ENCODE measurements around the gene OR2A12.
"Not testable (repeated sequence)": the region's sequence is repeated elsewhere in the genome, so short reads cannot be mapped to it uniquely, and the experiment has no call there.

OR2A12 gene

GRCh38 chr7:144109283-144109682 is 23.2 kb downstream of the OR2A12 start, which contains the start of gene OR2A2:
TSS of gene OR2A2 (plus strand) at chr7:144109583. CDS start at chr7:144109583, 0 bp downstream.
- no peak for TF ChIP-seq CTCF (IDR thresholded peaks at IDR 0.05; ENCODE audit: low read depth, low read length, missing control alignments)
- H3K4me3 ChIP-seq (replicated peaks; ENCODE audit: low read depth, low read length) = no peak within 1 kb of the TSS
- DNase-seq (ENCODE audit: extremely low read depth, low read depth) = no peak

GRCh38 chr7:144110272-144110671 is 24.2 kb downstream of the OR2A12 start:
- no peak overlapping the region for H3K4me3 ChIP-seq (replicated peaks; ENCODE audit: low read depth, low read length)
- TF ChIP-seq CTCF (IDR thresholded peaks at IDR 0.05; ENCODE audit: low read depth, low read length, missing control alignments) = no peak
- no peak for DNase-seq (ENCODE audit: extremely low read depth, low read depth)

GRCh38 chr7:144113651-144114050 is 27.6 kb downstream of the OR2A12 start:
- no peak overlapping the region for H3K4me3 ChIP-seq (replicated peaks; ENCODE audit: low read depth, low read length)
- no peak for DNase-seq (ENCODE audit: extremely low read depth, low read depth)
- no peak for TF ChIP-seq CTCF (IDR thresholded peaks at IDR 0.05; ENCODE audit: low read depth, low read length, missing control alignments)

- no peak overlapping the region for H3K4me3 ChIP-seq (replicated peaks; ENCODE audit: low read depth, low read length)
- TF ChIP-seq CTCF (IDR thresholded peaks at IDR 0.05; ENCODE audit: low read depth, low read length, missing control alignments) = no peak
- DNase-seq (ENCODE audit: extremely low read depth, low read depth) = no peak
Observed at GRCh38 chr7:144118341-144118740, 32.3 kb downstream of the OR2A12 start.

- DNase-seq (ENCODE audit: extremely low read depth, low read depth) = no peak
- TF ChIP-seq CTCF (IDR thresholded peaks at IDR 0.05; ENCODE audit: low read depth, low read length, missing control alignments) = no peak
- H3K4me3 ChIP-seq (replicated peaks; ENCODE audit: low read depth, low read length) = no peak within 1 kb of the TSS
Observed at GRCh38 chr7:144122876-144123275, 36.8 kb downstream of the OR2A12 start, which contains the start of gene OR2A14. TSS of gene OR2A14 (plus strand) at chr7:144123176. CDS start at chr7:144129113, 5,937 bp downstream.

- peak; percentile 90 for TF ChIP-seq CTCF (IDR thresholded peaks at IDR 0.05; ENCODE audit: low read depth, low read length, missing control alignments)
- no peak overlapping the region for H3K4me3 ChIP-seq (replicated peaks; ENCODE audit: low read depth, low read length)
- DNase-seq (ENCODE audit: extremely low read depth, low read depth) = peak; percentile 54
Observed at GRCh38 chr7:144127714-144128334, 41.7 kb downstream of the OR2A12 start.

GRCh38 chr7:144129601-144130000 is 43.5 kb downstream of the OR2A12 start:
- not testable (repeated sequence) for DNase-seq (ENCODE audit: extremely low read depth, low read depth)

More at GRCh38 chr7:144129601-144130000, 43.5 kb downstream of the OR2A12 start:
- H3K4me3 ChIP-seq (replicated peaks; ENCODE audit: low read depth, low read length) = not testable (repeated sequence)
